ENCODE data around the gene SLC38A6. TPM values are rescaled to one million over a fixed set of nuclear protein-coding genes. Genes with fewer than 3 reads are reported as not detected.

The SLC38A6 gene
- total and polyA plus RNA-seq, 2 of the 13 experiments (the other 11 are each of a cell fraction or from before 2014, with no cell fraction given), result 6.9 to 22.1 TPM

DNA sequence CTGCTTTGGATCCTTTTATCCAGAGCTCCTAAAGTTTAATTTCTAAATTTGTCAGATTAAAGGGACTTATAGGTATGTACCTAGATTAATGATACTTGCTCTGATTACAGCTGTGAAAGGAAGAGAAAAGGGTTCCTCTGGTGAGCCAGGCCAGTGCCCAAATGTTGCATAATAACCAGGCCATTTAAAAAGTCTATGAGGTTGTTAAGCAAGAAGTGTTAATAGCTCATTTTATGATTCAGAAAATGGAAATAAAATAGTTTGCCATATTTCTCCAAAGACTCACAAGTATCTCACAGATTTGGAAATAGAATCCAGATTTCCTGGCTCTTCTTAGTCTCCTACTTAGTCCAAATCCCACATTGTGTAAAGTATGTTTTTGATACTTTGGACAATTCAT lies 67.6 kb downstream of the SLC38A6 start (continued):
- TF ChIP-seq, protein P1, sequence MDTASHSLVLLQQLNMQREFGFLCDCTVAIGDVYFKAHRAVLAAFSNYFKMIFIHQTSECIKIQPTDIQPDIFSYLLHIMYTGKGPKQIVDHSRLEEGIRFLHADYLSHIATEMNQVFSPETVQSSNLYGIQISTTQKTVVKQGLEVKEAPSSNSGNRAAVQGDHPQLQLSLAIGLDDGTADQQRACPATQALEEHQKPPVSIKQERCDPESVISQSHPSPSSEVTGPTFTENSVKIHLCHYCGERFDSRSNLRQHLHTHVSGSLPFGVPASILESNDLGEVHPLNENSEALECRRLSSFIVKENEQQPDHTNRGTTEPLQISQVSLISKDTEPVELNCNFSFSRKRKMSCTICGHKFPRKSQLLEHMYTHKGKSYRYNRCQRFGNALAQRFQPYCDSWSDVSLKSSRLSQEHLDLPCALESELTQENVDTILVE (CRISPR knock-in tag; IDR thresholded peaks at IDR 0.05), result no peak
- TF ChIP-seq ZNF12 (CRISPR knock-in tag; IDR thresholded peaks at IDR 0.05), result no peak

DNA sequence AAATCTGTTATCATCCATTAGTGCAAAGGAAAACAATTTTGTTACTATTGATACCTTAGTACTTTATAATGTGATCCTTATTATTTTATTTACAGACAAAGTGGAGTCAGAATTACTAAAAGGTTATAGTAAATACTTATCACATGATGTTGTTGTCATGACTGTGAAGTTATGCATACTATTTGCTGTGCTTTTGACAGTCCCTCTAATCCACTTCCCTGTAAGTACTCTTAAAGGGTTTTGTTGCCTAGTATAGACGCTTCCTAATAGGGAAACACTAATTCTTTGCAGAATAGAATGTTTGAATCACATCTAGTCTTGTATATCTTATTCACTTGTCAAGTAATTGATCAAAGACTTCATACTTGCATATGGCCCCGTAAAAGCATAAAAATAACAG lies 69.4 kb downstream of the SLC38A6 start:
- no TSS peak for BruUV-seq (replicated peaks)
- Histone ChIP-seq H3K4me3 (replicated peaks in 1 of 3; ENCODE audit: insufficient read depth in 1 of 3, low read depth in 2 of 3, low read length in 3 of 3) (no peak overlapping the region), H2AFZ (ENCODE audit: low read length) (no peak overlapping the region), H3K4me2 (ENCODE audit: low read depth, low read length) (no peak overlapping the region), H3K9me3 (ENCODE audit: low read length) (no peaks in the 10 kb centered on the region), H3K9ac (ENCODE audit: insufficient read depth, low read depth, low read length) (no peak overlapping the region), H3K27me3 (ENCODE audit: control insufficient read depth in 1 of 2, insufficient read depth in 2 of 2, low read length in 2 of 2) (no peaks in the 10 kb centered on the region), H3K36me3 (replicated peaks in 1 of 2; ENCODE audit: control insufficient read depth in 1 of 2, insufficient read depth in 2 of 2, low read length in 2 of 2) (no peaks in the 10 kb centered on the region; a peak in 1 of 5 replicates), H4K20me1 (ENCODE audit: insufficient read depth, low read length) (no peaks in the 10 kb centered on the region), H3K79me2 (ENCODE audit: insufficient read depth, low read length) (no peaks in the 10 kb centered on the region), H3K27ac (ENCODE audit: extremely low read length, insufficient read depth, low read length) (no peak overlapping the region), H3K4me1 (ENCODE audit: insufficient read depth, low read length) (peaks cover 5% of the 10 kb centered on the region)
- CTCF ChIA-PET (ENCODE audit: low intra/inter-chr PET ratio, low total read pairs), result no interaction called here
- no peak for ATAC-seq
- in situ Hi-C loops (cut with HindIII; ENCODE audit: extremely low pct_ligation_motif_present, low pct_unique_long_range_greater_than_20kb) (no loop called here), intact Hi-C loops (cut with micrococcal nuclease; ENCODE audit: unreplicated experiment) (no loop called here)
- 91% methylated on average over 2 of the region's 2 CpGs for WGBS (ENCODE audit: low lambda C conversion rate)
- POLR2A ChIA-PET, result no interaction called here
- FAIRE-seq, result no peak
- DNase-seq (ENCODE audit: low spot score), result no peak
- no peak for TF ChIP-seq ZNF205 (CRISPR knock-in tag; IDR thresholded peaks at IDR 0.05)
- TF ChIP-seq CHD2 (IDR thresholded peaks at IDR 0.05; ENCODE audit: low read depth, low read length), result no peak
- TF ChIP-seq PRPF4 (IDR thresholded peaks at IDR 0.05; ENCODE audit: low read depth, low read length, poor library complexity, severe bottlenecking), result no peak
- TF ChIP-seq, protein P2, sequence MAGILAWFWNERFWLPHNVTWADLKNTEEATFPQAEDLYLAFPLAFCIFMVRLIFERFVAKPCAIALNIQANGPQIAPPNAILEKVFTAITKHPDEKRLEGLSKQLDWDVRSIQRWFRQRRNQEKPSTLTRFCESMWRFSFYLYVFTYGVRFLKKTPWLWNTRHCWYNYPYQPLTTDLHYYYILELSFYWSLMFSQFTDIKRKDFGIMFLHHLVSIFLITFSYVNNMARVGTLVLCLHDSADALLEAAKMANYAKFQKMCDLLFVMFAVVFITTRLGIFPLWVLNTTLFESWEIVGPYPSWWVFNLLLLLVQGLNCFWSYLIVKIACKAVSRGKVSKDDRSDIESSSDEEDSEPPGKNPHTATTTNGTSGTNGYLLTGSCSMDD (CRISPR knock-in tag; IDR thresholded peaks at IDR 0.05), result no peak
- TF ChIP-seq, protein P3, sequence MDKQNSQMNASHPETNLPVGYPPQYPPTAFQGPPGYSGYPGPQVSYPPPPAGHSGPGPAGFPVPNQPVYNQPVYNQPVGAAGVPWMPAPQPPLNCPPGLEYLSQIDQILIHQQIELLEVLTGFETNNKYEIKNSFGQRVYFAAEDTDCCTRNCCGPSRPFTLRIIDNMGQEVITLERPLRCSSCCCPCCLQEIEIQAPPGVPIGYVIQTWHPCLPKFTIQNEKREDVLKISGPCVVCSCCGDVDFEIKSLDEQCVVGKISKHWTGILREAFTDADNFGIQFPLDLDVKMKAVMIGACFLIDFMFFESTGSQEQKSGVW (CRISPR knock-in tag; IDR thresholded peaks at IDR 0.05; ENCODE audit: borderline replicate concordance), result no peak
- TF ChIP-seq, protein P4, sequence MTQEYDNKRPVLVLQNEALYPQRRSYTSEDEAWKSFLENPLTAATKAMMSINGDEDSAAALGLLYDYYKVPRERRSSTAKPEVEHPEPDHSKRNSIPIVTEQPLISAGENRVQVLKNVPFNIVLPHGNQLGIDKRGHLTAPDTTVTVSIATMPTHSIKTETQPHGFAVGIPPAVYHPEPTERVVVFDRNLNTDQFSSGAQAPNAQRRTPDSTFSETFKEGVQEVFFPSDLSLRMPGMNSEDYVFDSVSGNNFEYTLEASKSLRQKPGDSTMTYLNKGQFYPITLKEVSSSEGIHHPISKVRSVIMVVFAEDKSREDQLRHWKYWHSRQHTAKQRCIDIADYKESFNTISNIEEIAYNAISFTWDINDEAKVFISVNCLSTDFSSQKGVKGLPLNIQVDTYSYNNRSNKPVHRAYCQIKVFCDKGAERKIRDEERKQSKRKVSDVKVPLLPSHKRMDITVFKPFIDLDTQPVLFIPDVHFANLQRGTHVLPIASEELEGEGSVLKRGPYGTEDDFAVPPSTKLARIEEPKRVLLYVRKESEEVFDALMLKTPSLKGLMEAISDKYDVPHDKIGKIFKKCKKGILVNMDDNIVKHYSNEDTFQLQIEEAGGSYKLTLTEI (CRISPR knock-in tag; conservative IDR thresholded peaks at IDR 0.05), result no peak
- no peak for TF ChIP-seq ZNF788 (CRISPR knock-in tag; IDR thresholded peaks at IDR 0.05; ENCODE audit: borderline replicate concordance)
- no peak for TF ChIP-seq ZNF616 (CRISPR knock-in tag; IDR thresholded peaks at IDR 0.05; ENCODE audit: low read depth)
- TF ChIP-seq KLF15 (CRISPR knock-in tag; IDR thresholded peaks at IDR 0.05; ENCODE audit: borderline replicate concordance), result no peak
- no peak for TF ChIP-seq NCOA5 (CRISPR knock-in tag; IDR thresholded peaks at IDR 0.05)
- TF ChIP-seq, protein P5, sequence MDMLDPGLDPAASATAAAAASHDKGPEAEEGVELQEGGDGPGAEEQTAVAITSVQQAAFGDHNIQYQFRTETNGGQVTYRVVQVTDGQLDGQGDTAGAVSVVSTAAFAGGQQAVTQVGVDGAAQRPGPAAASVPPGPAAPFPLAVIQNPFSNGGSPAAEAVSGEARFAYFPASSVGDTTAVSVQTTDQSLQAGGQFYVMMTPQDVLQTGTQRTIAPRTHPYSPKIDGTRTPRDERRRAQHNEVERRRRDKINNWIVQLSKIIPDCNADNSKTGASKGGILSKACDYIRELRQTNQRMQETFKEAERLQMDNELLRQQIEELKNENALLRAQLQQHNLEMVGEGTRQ (IDR thresholded peaks at IDR 0.05; ENCODE audit: low read depth, low read length), result no peak
- TF ChIP-seq, protein P5 (CRISPR knock-in tag; IDR thresholded peaks at IDR 0.05; ENCODE audit: borderline replicate concordance), result no peak
- no peak for TF ChIP-seq ZFY (CRISPR knock-in tag; IDR thresholded peaks at IDR 0.05)
- TF ChIP-seq CEBPG (CRISPR knock-in tag; IDR thresholded peaks at IDR 0.05), result no peak
- no peak for TF ChIP-seq HDAC1 (CRISPR knock-in tag; IDR thresholded peaks at IDR 0.05)

Measured in HepG2 (cell line).